ENCODE data around the gene GPHA2.

DNA sequence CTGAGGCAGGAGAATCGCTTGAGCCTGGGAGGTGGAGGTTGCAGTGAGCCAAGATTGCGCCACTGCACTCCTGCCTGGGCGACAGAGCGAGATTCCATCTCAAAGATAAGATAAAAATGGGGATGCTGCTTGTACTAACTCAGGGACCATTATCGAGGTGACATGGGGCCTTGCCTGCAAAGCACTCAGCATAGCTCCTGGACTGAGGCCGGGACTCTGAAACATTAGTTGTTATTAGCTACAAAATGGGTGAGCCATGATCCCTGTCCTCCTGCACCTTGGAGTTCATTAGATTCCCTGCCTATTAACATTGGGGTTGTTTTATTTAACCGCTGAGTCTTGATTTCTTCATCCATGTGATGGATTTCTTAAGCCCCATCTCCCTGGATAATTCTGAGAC is 6.1 kb downstream of the GPHA2 start:
- TF ChIP-seq POLR2A (IDR thresholded peaks at IDR 0.05; ENCODE audit: low read depth): no peak
- TF ChIP-seq, protein P1, sequence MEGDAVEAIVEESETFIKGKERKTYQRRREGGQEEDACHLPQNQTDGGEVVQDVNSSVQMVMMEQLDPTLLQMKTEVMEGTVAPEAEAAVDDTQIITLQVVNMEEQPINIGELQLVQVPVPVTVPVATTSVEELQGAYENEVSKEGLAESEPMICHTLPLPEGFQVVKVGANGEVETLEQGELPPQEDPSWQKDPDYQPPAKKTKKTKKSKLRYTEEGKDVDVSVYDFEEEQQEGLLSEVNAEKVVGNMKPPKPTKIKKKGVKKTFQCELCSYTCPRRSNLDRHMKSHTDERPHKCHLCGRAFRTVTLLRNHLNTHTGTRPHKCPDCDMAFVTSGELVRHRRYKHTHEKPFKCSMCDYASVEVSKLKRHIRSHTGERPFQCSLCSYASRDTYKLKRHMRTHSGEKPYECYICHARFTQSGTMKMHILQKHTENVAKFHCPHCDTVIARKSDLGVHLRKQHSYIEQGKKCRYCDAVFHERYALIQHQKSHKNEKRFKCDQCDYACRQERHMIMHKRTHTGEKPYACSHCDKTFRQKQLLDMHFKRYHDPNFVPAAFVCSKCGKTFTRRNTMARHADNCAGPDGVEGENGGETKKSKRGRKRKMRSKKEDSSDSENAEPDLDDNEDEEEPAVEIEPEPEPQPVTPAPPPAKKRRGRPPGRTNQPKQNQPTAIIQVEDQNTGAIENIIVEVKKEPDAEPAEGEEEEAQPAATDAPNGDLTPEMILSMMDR (IDR thresholded peaks at IDR 0.05): no peak
- TF ChIP-seq POLR2AphosphoS5 (IDR thresholded peaks at IDR 0.05): no peak
- TF ChIP-seq EP300 (IDR thresholded peaks at IDR 0.05): no peak

Measured in esophagus muscularis mucosa (tissue), 4 donors.